ENCODE data around the gene FIGN. TPM values are rescaled to one million over a fixed set of nuclear protein-coding genes. Genes with fewer than 3 reads are reported as not detected.

Gene FIGN
- total RNA-seq (2021): 12.9 and 14.6 TPM in 2 replicates
- long read RNA-seq, full-length matches to known transcripts: 29 of 48 reads
- long read RNA-seq, partial matches to known transcripts: 2 of 48 reads
- long read RNA-seq, other reads (novel, unspliced or antisense): 17 of 48 reads

- Histone ChIP-seq H3T11ph (ENCODE audit: low read length) (no peak within 1 kb of the TSS), H3K18ac (ENCODE audit: insufficient read length, low read depth, low read length) (peak within 1 kb of the TSS; percentile 90), H3K79me2 (ENCODE audit: insufficient read depth, low read length) (peaks cover 3% of the 10 kb centered on the region; the same call in 1 of the 2 replicates), H2BK20ac (ENCODE audit: low read depth, low read length, poor library complexity, severe bottlenecking) (no peak within 1 kb of the TSS), H4K8ac (replicated peaks; ENCODE audit: insufficient read length, low read depth, low read length) (no peak within 1 kb of the TSS), H2AFZ (ENCODE audit: low read length) (peak within 1 kb of the TSS; percentile 71), H2BK15ac (ENCODE audit: low read depth, low read length) (no peak within 1 kb of the TSS; the same call in 1 of the 2 replicates), H3K4me1 (ENCODE audit: insufficient read depth, low read length) (no peaks in the 10 kb centered on the region; the same call in 1 of the 2 replicates), H3K9me3 (ENCODE audit: control insufficient read depth, low read depth, low read length) (no peaks in the 10 kb centered on the region), H3K27me3 (ENCODE audit: insufficient read depth, low read length) (no peaks in the 10 kb centered on the region), H2AK5ac (ENCODE audit: insufficient read length, low read length) (no peak within 1 kb of the TSS), H4K5ac (ENCODE audit: insufficient read length, low read depth, low read length) (peak within 1 kb of the TSS; percentile 70), H3K9ac (ENCODE audit: extremely low read depth, insufficient read length, low read length) (peak within 1 kb of the TSS; percentile 93), H2BK5ac (ENCODE audit: insufficient read length, low read length) (peak within 1 kb of the TSS; percentile 14), H3K4ac (ENCODE audit: low read depth, low read length) (no peak within 1 kb of the TSS; the same call in 1 of the 2 replicates), H3K23ac (ENCODE audit: insufficient read length, low read depth, low read length) (no peak within 1 kb of the TSS), H2BK12ac (ENCODE audit: insufficient read length, low read depth, low read length) (no peak within 1 kb of the TSS), H3K14ac (ENCODE audit: insufficient read depth, low read length) (peak within 1 kb of the TSS; percentile 97), H3K56ac (ENCODE audit: insufficient read length, low read depth, low read length) (no peak within 1 kb of the TSS), H3K4me2 (ENCODE audit: insufficient read depth, insufficient read length, low read length) (peak within 1 kb of the TSS; percentile 99), H4K20me1 (ENCODE audit: control insufficient read depth, insufficient read depth, insufficient read length) (no peaks in the 10 kb centered on the region), H4K91ac (ENCODE audit: insufficient read length, low read depth, low read length) (peak within 1 kb of the TSS; percentile 66), H3K79me1 (ENCODE audit: insufficient read depth, low read depth, low read length, poor library complexity, severe bottlenecking) (no peaks in the 10 kb centered on the region), H3K23me2 (ENCODE audit: insufficient read length, low read depth, low read length, poor library complexity, severe bottlenecking) (peaks cover 6% of the 10 kb centered on the region), H2BK120ac (ENCODE audit: low read depth, low read length, poor library complexity, severe bottlenecking) (peak within 1 kb of the TSS; percentile 65), H3K27ac (ENCODE audit: insufficient read length, low read depth, low read length) (peak within 1 kb of the TSS; percentile 83)
- peak; percentile 82 for DNase-seq
- TF ChIP-seq CTCF (conservative IDR thresholded peaks at IDR 0.05): no peak
- no peaks in the 10 kb centered on the region for H3K36me3 Mint-ChIP-seq (ENCODE audit: insufficient read depth in 1 of 3, low read depth in 3 of 3)
- peak within 1 kb of the TSS; percentile 99 to 100 (median 99) for H3K27ac Mint-ChIP-seq
- H3K9me3 Mint-ChIP-seq: no peaks in the 10 kb centered on the region; a peak in 1 of 5 replicates
- no CpG with 5 or more reads among the region's 54 CpGs for WGBS (ENCODE audit: extremely low coverage, insufficient read length, low lambda C conversion rate)
- no peaks in the 10 kb centered on the region; the same call in 1 of the 2 replicates for H3K27me3 Mint-ChIP-seq (ENCODE audit: low read depth)
- peaks cover 39% of the 10 kb centered on the region in 2 experiments for H3K4me1 Mint-ChIP-seq
- peak within 1 kb of the TSS; percentile 86 to 94 for H3K4me3 Mint-ChIP-seq
Observed at GRCh38 chr2:163735685-163736432, at the start of gene FIGN. Gene FIGN (minus strand): TSS chr2:163736008. CDS start chr2:163734927, 1,081 bp downstream.

All from H9 (cell line).